GM13977 (cell line): ENCODE data around the gene PSMA6.

ENCODE experiments used
- DNase-seq: peaks from one replicate; pipeline ENCODE4 v3.0.0; 2012; ENCODE audit warnings: low spot score
- in situ Hi-C: fragments of 300-500 bp; cut with MboI; formaldehyde crosslinking; loops from one replicate; pipeline ENCODE4 v1.12.0; 2022; ENCODE audit warnings: low sequenced_read_pairs, low pct_unique_long_range_greater_than_20kb, mixed read lengths, inconsistent platforms; ENCODE audit not compliant: unreplicated experiment
- TF ChIP-seq, protein P1 (sequence below): IDR thresholded peaks from 2 replicates; pipeline ENCODE4 v1.5.1; 2012; ENCODE audit warnings: mild to moderate bottlenecking, control low read depth; ENCODE audit not compliant: insufficient read depth; ENCODE audit errors: extremely low read depth, missing control alignments

The PSMA6 gene

DNA sequence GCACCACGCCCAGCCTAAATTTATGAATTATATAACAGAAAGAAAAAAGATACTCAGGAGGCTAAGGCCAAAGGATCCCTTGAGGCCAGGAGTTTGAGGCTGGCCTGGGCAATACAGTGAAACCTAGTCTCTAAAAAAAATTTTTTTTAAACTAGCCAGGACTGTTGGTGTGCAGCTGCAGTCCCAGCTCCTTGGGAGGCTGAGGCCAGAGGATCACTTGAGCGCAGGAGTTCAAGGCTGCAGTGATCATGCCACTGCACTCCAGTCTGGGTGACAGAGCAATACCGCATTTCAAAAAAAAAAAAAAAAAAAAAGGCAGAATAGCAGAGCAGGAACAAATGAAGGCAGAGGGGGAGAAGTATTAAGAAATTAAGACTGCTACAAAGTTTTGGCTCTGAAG, 2.6 kb upstream of the PSMA6 start:
- in situ Hi-C loops: no loop called here
- no peak for DNase-seq
- TF ChIP-seq, protein P1, sequence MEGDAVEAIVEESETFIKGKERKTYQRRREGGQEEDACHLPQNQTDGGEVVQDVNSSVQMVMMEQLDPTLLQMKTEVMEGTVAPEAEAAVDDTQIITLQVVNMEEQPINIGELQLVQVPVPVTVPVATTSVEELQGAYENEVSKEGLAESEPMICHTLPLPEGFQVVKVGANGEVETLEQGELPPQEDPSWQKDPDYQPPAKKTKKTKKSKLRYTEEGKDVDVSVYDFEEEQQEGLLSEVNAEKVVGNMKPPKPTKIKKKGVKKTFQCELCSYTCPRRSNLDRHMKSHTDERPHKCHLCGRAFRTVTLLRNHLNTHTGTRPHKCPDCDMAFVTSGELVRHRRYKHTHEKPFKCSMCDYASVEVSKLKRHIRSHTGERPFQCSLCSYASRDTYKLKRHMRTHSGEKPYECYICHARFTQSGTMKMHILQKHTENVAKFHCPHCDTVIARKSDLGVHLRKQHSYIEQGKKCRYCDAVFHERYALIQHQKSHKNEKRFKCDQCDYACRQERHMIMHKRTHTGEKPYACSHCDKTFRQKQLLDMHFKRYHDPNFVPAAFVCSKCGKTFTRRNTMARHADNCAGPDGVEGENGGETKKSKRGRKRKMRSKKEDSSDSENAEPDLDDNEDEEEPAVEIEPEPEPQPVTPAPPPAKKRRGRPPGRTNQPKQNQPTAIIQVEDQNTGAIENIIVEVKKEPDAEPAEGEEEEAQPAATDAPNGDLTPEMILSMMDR: no peak

DNA sequence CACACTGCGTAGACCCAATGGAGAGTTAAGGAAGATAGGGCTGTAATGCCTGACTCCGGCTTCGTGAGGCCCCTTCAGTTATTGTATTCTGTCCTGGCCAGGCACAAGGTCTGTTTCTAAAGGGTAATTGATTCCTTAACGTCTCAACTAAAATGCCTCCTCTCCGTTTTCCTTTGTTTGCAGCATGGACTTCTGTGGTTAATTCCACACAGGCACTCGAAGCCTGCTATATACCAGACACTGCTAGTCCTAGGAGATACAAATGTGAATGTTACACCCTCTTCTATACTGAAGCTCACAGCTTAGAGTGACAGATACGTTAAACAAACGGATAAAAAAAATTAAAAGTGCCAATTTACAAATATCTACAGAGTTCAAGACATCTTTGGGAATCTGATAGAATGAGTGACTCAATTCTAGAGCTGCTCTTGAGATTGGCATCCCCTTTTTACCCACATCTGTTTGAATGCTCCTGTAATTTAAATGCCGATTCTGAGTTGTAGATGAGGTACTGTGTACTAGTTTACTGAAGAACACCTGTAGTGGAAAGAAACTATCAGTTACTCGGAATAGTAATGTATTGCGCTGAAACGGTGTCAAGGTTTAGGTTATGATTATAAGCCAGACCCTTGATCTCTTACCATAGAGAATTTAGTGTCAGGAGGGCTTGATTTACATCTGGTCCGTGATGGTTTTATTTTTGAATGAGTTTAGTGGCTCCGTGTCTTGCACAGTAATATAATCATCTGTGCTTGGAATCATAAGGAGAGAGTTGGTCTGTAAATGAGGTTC, 784 bp downstream of the PSMA6 start:
- TF ChIP-seq, protein P1: no peak
- in situ Hi-C loops: no loop called here
- DNase-seq: no peak

DNA sequence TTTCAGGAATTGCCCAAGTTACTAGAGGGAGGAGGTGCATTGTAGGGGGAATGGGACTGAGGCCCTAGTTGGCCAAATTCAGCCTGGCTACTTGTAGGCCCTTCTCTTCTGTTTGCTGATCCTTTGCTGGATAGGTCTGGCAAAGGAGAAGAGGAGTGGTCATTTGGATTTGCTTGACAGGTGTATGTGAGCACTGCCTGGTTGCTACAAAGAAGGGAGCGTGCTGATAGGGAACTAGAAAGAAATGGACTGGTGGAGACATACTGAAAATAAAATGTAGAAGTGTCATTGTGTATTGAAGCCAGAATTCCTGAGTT, 3.6 kb downstream of the PSMA6 start:
- TF ChIP-seq, protein P1: no peak
- in situ Hi-C loops: no loop called here
- DNase-seq: no peak

DNA sequence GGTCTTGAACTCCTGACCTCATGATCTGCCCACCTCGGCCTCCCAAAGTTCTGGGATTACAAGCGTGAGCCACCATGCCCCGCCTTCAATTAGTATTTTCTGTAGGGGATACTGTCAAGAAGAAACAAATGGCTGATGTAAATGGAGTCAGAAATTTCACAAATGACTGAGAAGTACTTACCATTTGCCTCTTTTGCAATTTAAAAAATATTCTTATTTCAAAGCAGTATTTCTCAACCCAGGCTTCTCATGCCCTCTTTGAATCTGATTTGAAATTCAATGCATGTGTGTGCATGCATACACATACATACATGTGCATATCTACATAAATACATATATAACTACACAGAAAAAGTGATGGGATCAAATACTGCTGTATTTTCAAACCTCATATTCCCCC, 4.4 kb downstream of the PSMA6 start:
- in situ Hi-C loops: no loop called here
- no peak for DNase-seq

DNA sequence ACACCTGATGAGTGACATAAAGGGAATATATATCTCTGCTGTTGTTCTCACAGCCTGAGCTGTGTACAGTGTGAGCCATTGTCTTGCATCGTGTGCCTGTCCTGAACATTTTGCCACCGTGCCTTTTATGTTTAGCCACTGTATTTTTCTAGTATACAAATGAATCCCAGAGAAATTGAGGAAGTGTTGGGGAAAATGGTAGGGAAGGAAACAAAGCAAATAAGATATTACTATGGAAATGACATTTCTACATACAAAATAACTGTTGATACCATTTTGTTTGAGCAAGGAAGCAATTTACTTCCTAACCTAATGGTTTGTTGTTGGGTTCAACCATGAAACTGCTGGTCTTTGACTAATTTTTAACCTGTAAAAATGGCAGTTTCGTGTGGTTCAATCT, 5.5 kb downstream of the PSMA6 start:
- TF ChIP-seq, protein P1: no peak
- in situ Hi-C loops: no loop called here
- DNase-seq: no peak

More for the DNA sequence above, 4.4 kb downstream of the PSMA6 start:
- TF ChIP-seq, protein P1: no peak

DNA sequence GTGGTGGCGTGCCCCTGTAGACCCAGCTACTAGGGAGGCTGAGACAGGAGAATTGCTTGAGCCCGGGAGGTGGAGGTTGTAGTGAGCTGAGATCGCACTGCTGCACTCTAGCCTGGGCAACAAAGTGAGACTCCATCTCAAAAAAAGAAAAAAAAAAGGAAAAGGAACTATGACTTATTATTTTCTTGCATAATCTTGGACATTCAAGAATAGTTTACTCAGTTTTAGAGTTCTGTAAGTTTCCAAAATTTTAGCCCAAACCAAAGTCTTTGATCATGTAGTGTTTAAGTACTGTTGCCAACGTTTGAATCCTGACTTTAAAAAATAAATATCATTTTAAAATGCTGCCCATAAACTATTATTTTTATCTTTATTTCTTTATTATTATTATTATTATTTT, 6.2 kb downstream of the PSMA6 start:
- TF ChIP-seq, protein P1: no peak
- no peak for DNase-seq
- in situ Hi-C loops: no loop called here
